HCT116 (cell line): Measurements from ENCODE around the gene TP53RK. TPM values are rescaled to one million over a fixed set of nuclear protein-coding genes. Genes with fewer than 3 reads are reported as not detected.

Source experiments
- ATAC-seq: fragments of 200-7000 bp; cut with Tn5 transposase; 2 replicates; pipeline ENCODE4 v1.9.1; 2020; ENCODE audit warnings: mild to moderate bottlenecking, moderate library complexity
- BruUV-seq: library from RNA; stranded (reverse); fragments of 400-500 nt; replicated peaks from 2 replicates; lab custom pipeline; 2021; lab: Mats Ljungman, UMichigan
- CTCF ChIA-PET: fragments of 300-600 bp; sonication (Branson Sonifier 250); formaldehyde crosslinking; loops from one replicate; lab custom pipeline; 2021; ENCODE audit warnings: antibody characterized with exemption; lab: Charles Lee
- POLR2A ChIA-PET: fragments of 300-600, 350-600 bp; sonication (Branson Sonifier 250); formaldehyde crosslinking; loops from one replicate; lab custom pipeline; 2021; ENCODE audit warnings: antibody characterized with exemption; lab: Charles Lee
- RAD21 ChIA-PET, 2 experiments: fragments of 300-600 bp; sonication (Branson Sonifier 250); formaldehyde crosslinking; loops; one replicate each; lab custom pipeline; 2023; ENCODE audit warnings: low total read pairs in 2 of 2; ENCODE audit not compliant: uncharacterized antibody in 2 of 2, unreplicated experiment in 2 of 2, low non-redundant PET in 1 of 2; lab: Charles Lee
- DNase-seq: peaks from one replicate; pipeline ENCODE4 v3.0.0-alpha.2; 2010; ENCODE audit warnings: low read depth, low spot score
- H2AFZ ChIP-seq: fragments of 200-600 bp; shearing (Covaris generic), sonication (generic); 2 replicates; pipeline ENCODE4 v1.6.1; 2017; ENCODE audit warnings: low read depth, mixed run types, mixed read lengths, antibody characterized with exemption, low read length; ENCODE audit not compliant: poor library complexity, severe bottlenecking
- H3K27ac ChIP-seq: 2 replicates; pipeline ENCODE4 v1.5.1; 2012; ENCODE audit warnings: low read depth, low read length
- H3K27me3 ChIP-seq: fragments of 200-600 bp; sonication (generic); 2 replicates; pipeline ENCODE4 v1.6.1; 2016; ENCODE audit warnings: mixed run types, low read length, mixed read lengths; ENCODE audit not compliant: insufficient read depth
- H3K36me3 ChIP-seq, 2 experiments: fragments of 200-500 bp in 1 of 2; fragments of 200-600 bp in 1 of 2; sonication (Bioruptor generic) in 1 of 2; sonication (generic) in 1 of 2; 2 replicates each; pipeline versions ENCODE4 v1.5.1 to v1.6.1; 2014 to 2016; ENCODE audit warnings: low read length in 2 of 2, inconsistent platforms in 1 of 2, mixed read lengths in 1 of 2, mixed run types in 1 of 2; ENCODE audit not compliant: insufficient read depth in 2 of 2, control insufficient read depth in 1 of 2
- H3K4me1 ChIP-seq, 2 experiments: fragments of 200-600 bp in 1 of 2; sonication (generic) in 1 of 2; 2 replicates each; pipeline versions ENCODE4 v1.5.1 to v1.6.1; 2012 to 2017; ENCODE audit warnings: low read length in 2 of 2, inconsistent platforms in 1 of 2, mild to moderate bottlenecking in 1 of 2, mixed read lengths in 1 of 2, mixed run types in 1 of 2, moderate library complexity in 1 of 2; ENCODE audit not compliant: insufficient read depth in 2 of 2, control insufficient read depth in 1 of 2
- H3K4me2 ChIP-seq: fragments of 200-600 bp; sonication (generic); 2 replicates; pipeline ENCODE4 v1.6.1; 2017; ENCODE audit warnings: mixed run types, low read length, mixed read lengths
- H3K4me3 ChIP-seq, 2 experiments: fragments of 200-600 bp in 1 of 2; sonication (generic) in 1 of 2; replicated peaks in 1 of 2; 2 replicates each; pipeline ENCODE4 v1.5.1; 2011 to 2016; ENCODE audit warnings: low read length in 2 of 2, control low read depth in 1 of 2, low read depth in 1 of 2, mild to moderate bottlenecking in 1 of 2, mixed read lengths in 1 of 2, mixed run types in 1 of 2
- H3K79me2 ChIP-seq: fragments of 200-600 bp; sonication (generic); 2 replicates; pipeline ENCODE4 v1.6.1; 2017; ENCODE audit warnings: mild to moderate bottlenecking, mixed run types, low read length, moderate library complexity, mixed read lengths; ENCODE audit not compliant: insufficient read depth
- H3K9ac ChIP-seq: fragments of 200-600 bp; sonication (generic); 2 replicates; pipeline ENCODE4 v1.6.1; 2016; ENCODE audit warnings: low read length, mixed read lengths
- H3K9me2 ChIP-seq: fragments of 200-600 bp; sonication (generic), shearing (Covaris generic); 2 replicates; pipeline ENCODE4 v1.6.1; 2017; ENCODE audit warnings: mixed run types, mild to moderate bottlenecking, moderate library complexity; ENCODE audit not compliant: insufficient read depth
- H3K9me3 ChIP-seq, 2 experiments: fragments of 200-500 bp in 1 of 2; fragments of 200-600 bp in 1 of 2; sonication (Bioruptor generic) in 1 of 2; sonication (generic) in 1 of 2; 2 replicates each; pipeline ENCODE4 v1.6.1; 2014 to 2017; ENCODE audit warnings: low read length in 2 of 2, mixed read lengths in 2 of 2, inconsistent platforms in 1 of 2, low read depth in 1 of 2, mild to moderate bottlenecking in 1 of 2, mixed run types in 1 of 2, moderate library complexity in 1 of 2; ENCODE audit not compliant: control insufficient read depth in 1 of 2, insufficient read depth in 1 of 2
- H4K20me1 ChIP-seq: fragments of 200-600 bp; sonication (generic), shearing (Covaris generic); 2 replicates; pipeline ENCODE4 v1.6.1; 2017; ENCODE audit warnings: mixed run types, mild to moderate bottlenecking, moderate library complexity; ENCODE audit not compliant: insufficient read depth
- CBX3 ChIP-seq: IDR thresholded peaks from 2 replicates; pipeline ENCODE4 v1.6.1; 2012; ENCODE audit warnings: low read depth
- CTCF ChIP-seq, 3 experiments: fragments of 200-600 bp in 1 of 3; sonication (generic) in 1 of 3; IDR thresholded peaks in 2 of 3; conservative IDR thresholded peaks in 1 of 3; 2 replicates each; pipeline ENCODE4 v1.5.1; 2012 to 2017; ENCODE audit warnings: low read depth in 2 of 3, low read length in 2 of 3, antibody characterized with exemption in 1 of 3, borderline replicate concordance in 1 of 3, control low read depth in 1 of 3, mild to moderate bottlenecking in 1 of 3, mixed read lengths in 1 of 3, mixed run types in 1 of 3, moderate library complexity in 1 of 3; ENCODE audit not compliant: insufficient read depth in 1 of 3
- EGR1 ChIP-seq: IDR thresholded peaks from 2 replicates; pipeline ENCODE4 v1.6.1; 2012; ENCODE audit warnings: low read depth
- FOSL1 ChIP-seq: IDR thresholded peaks from 2 replicates; pipeline ENCODE4 v1.6.1; 2012; ENCODE audit warnings: low read depth
- JUND ChIP-seq: IDR thresholded peaks from 2 replicates; pipeline ENCODE4 v1.6.1; 2012
- POLR2A ChIP-seq: IDR thresholded peaks from 2 replicates; pipeline ENCODE4 v1.7.0; 2011; ENCODE audit warnings: borderline replicate concordance; ENCODE audit not compliant: insufficient read depth, insufficient read length; ENCODE audit errors: extremely low read depth
- POLR2AphosphoS5 ChIP-seq: IDR thresholded peaks from 2 replicates; pipeline ENCODE4 v1.6.1; 2011; ENCODE audit warnings: mild to moderate bottlenecking, low read depth, low read length, moderate library complexity
- SIN3A ChIP-seq: IDR thresholded peaks from 2 replicates; pipeline ENCODE4 v1.6.1; 2012; ENCODE audit warnings: low read depth
- SP1 ChIP-seq: IDR thresholded peaks from 2 replicates; pipeline ENCODE4 v1.6.1; 2012; ENCODE audit warnings: low read depth
- SRF ChIP-seq: IDR thresholded peaks from 2 replicates; pipeline ENCODE4 v1.6.1; 2012; ENCODE audit warnings: low read depth
- YY1 ChIP-seq: IDR thresholded peaks from 2 replicates; pipeline ENCODE4 v1.6.1; 2011; ENCODE audit warnings: low read length, low read depth, moderate library complexity, mild to moderate bottlenecking; ENCODE audit not compliant: insufficient replicate concordance; ENCODE audit errors: extremely low read depth
- intact Hi-C: fragments of 100-400 bp; cut with micrococcal nuclease; formaldehyde crosslinking; loops from 2 replicates; pipeline ENCODE4 v1.10.0; 2022
- total RNA-seq: library from RNA; stranded (reverse); gene quantifications from one replicate; pipeline ENCODE4 v1.2.1, GENCODE V29; 2021; ENCODE audit not compliant: unreplicated experiment
- TF ChIP-seq, protein P1 (sequence below): IDR thresholded peaks from 2 replicates; pipeline ENCODE4 v1.6.1; 2012
- TF ChIP-seq, protein P2 (sequence below): IDR thresholded peaks from 2 replicates; pipeline ENCODE4 v1.6.1; 2011; ENCODE audit warnings: mild to moderate bottlenecking, low read length, moderate library complexity; ENCODE audit not compliant: insufficient replicate concordance; ENCODE audit errors: extremely low read depth

TP53RK gene
- total RNA-seq, 1 experiment from 2014 or later = 9.2 TPM

DNA sequence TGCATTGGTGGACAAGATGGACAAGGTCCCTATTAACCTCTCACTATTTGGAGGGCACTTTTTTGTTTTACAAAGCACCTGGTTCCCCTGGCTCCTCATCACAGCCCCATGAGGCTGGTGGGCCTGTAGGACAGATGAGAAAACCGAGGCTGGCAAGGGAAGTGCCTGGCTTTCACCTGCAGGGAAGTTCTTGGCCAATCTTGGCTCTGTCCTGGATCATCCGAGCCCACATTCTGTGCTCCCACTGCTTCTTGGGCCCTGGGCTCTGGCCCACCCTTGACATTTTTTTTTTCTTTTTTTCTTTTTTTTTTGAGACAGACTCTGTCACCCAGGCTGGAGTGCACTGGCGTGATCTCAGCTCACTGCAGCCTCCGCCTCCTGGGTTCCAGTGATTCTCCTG, 52.7 kb downstream of the TP53RK start:
- no peaks in the 10 kb centered on the region for H3K9me2 ChIP-seq
- no TSS peak for BruUV-seq
- CTCF ChIA-PET = no interaction called here
- H4K20me1 ChIP-seq = no peaks in the 10 kb centered on the region
- no peaks in the 10 kb centered on the region; a peak in 1 of 4 replicates for H3K4me1 ChIP-seq
- RAD21 ChIA-PET = no interaction called here
- H3K79me2 ChIP-seq = no peaks in the 10 kb centered on the region
- ATAC-seq (no peak), DNase-seq (no peak)
- H3K27me3 ChIP-seq = no peaks in the 10 kb centered on the region; the same call in 1 of the 2 replicates
- no peak for TF ChIP-seq SIN3A
- no peak for TF ChIP-seq CBX3
- TF ChIP-seq EGR1 = no peak
- TF ChIP-seq, protein P1, sequence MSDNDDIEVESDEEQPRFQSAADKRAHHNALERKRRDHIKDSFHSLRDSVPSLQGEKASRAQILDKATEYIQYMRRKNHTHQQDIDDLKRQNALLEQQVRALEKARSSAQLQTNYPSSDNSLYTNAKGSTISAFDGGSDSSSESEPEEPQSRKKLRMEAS = no peak
- TF ChIP-seq, protein P2, sequence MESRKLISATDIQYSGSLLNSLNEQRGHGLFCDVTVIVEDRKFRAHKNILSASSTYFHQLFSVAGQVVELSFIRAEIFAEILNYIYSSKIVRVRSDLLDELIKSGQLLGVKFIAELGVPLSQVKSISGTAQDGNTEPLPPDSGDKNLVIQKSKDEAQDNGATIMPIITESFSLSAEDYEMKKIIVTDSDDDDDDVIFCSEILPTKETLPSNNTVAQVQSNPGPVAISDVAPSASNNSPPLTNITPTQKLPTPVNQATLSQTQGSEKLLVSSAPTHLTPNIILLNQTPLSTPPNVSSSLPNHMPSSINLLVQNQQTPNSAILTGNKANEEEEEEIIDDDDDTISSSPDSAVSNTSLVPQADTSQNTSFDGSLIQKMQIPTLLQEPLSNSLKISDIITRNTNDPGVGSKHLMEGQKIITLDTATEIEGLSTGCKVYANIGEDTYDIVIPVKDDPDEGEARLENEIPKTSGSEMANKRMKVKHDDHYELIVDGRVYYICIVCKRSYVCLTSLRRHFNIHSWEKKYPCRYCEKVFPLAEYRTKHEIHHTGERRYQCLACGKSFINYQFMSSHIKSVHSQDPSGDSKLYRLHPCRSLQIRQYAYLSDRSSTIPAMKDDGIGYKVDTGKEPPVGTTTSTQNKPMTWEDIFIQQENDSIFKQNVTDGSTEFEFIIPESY = no peak
- TF ChIP-seq POLR2AphosphoS5 = no peak
- H3K36me3 ChIP-seq = no peaks in the 10 kb centered on the region
- no peak overlapping the region for H3K4me2 ChIP-seq
- H2AFZ ChIP-seq = no peak overlapping the region
- H3K9ac ChIP-seq = no peak overlapping the region
- H3K4me3 ChIP-seq = no peak overlapping the region
- intact Hi-C loops = no loop called here
- POLR2A ChIA-PET = no interaction called here
- H3K27ac ChIP-seq = no peak overlapping the region
- H3K9me3 ChIP-seq = no peaks in the 10 kb centered on the region

GRCh38 chr20:46635514-46636136, 53.6 kb downstream of the TP53RK start:
- no peak overlapping the region for H3K4me3 ChIP-seq
- H3K9ac ChIP-seq = no peak overlapping the region
- H3K36me3 ChIP-seq = no peaks in the 10 kb centered on the region
- H3K79me2 ChIP-seq = no peaks in the 10 kb centered on the region
- H3K9me3 ChIP-seq = no peaks in the 10 kb centered on the region
- no peak overlapping the region for H3K4me2 ChIP-seq
- no peak for DNase-seq
- H2AFZ ChIP-seq = no peak overlapping the region
- no peaks in the 10 kb centered on the region for H3K9me2 ChIP-seq
- intact Hi-C loops = no loop called here
- RAD21 ChIA-PET = no interaction called here
- no peak for ATAC-seq
- H4K20me1 ChIP-seq = no peaks in the 10 kb centered on the region
- H3K27ac ChIP-seq = no peak overlapping the region
- no peaks in the 10 kb centered on the region; a peak in 1 of 4 replicates for H3K4me1 ChIP-seq
- no TSS peak for BruUV-seq
- POLR2A ChIA-PET = no interaction called here
- CTCF ChIA-PET = no interaction called here
- TF ChIP-seq POLR2A (no peak), SRF (no peak), CTCF (IDR thresholded peaks at IDR 0.05 in 2 of 3, conservative IDR thresholded peaks at IDR 0.05 in 1 of 3; ENCODE audit: borderline replicate concordance in 1 of 3, insufficient read depth in 1 of 3, low read depth in 2 of 3, low read length in 2 of 3) (no peak), JUND (no peak), SP1 (no peak), SIN3A (no peak), YY1 (no peak), CBX3 (no peak), FOSL1 (no peak)
- TF ChIP-seq, protein P1 = no peak
- H3K27me3 ChIP-seq = no peaks in the 10 kb centered on the region; the same call in 1 of the 2 replicates
